Measurements from ENCODE around the gene FHIT. TPM values are rescaled to one million over a fixed set of nuclear protein-coding genes. Genes with fewer than 3 reads are reported as not detected.
A peak's percentile ranks its signal among the peaks of the same experiment; 100 is the strongest.

The FHIT gene
- total and polyA plus RNA-seq, 4 donors: 2.6 to 21.3 (median 8.7) TPM

DNA sequence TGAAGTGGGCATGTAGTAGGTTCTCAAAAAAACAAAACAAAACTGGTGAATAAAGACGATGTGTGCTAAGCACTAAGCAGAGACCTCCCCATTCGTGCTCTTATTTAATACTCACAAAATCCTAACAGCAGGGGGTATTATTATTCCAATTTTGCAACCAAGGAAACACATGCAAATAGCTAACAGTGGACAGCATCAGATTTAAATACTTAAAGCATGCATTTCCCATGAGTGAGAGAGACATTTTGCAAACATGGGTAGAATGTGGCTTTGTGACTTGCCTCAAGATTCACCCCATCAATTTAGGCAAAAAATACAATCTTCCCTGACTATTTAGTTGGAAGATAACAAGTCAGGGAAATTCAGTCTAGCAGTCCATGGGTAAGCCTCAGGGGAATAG lies 1255.2 kb downstream of the FHIT start:
- H3K27me3 ChIP-seq (ENCODE audit: control insufficient read depth in 3 of 3, insufficient read depth in 3 of 3, low read length in 2 of 3): no peaks in the 10 kb centered on the region
- TF ChIP-seq CTCF (IDR thresholded peaks at IDR 0.05; ENCODE audit: control extremely low read depth, extremely low read depth): no peak

DNA sequence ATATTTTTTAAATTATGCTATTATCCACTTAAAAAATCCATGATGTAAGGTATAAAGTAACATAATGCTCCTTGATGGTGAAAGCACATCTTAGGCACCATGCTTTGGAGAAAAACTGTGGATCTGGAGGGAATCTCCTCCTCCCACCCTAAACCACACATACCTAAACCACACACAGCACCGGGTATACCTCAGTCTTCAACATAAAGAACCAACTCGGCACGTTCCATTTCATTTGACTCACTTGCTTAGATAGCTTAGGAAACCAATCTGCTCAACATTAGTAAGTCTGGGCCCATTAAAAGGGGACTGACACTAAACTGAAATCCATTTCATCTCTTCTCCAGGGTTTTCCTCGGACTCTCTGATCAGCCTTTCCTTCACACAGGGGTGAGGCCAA lies 1255.7 kb downstream of the FHIT start:
- TF ChIP-seq CTCF (IDR thresholded peaks at IDR 0.05; ENCODE audit: control extremely low read depth, extremely low read depth): no peak

More for the DNA sequence above, 1255.2 kb downstream of the FHIT start:
- Histone ChIP-seq H3K4me1 (ENCODE audit: control insufficient read depth in 5 of 5, insufficient read depth in 5 of 5, low read length in 5 of 5) (peaks cover 0 to 12% (median 0%) of the 10 kb centered on the region in 5 donors), H3K9ac (ENCODE audit: insufficient read depth in 1 of 2, low read length in 2 of 2) (no peak overlapping the region), H3K4me3 (no peak overlapping the region), H3K36me3 (ENCODE audit: control insufficient read depth in 4 of 4, insufficient read depth in 4 of 4, low read length in 4 of 4) (no peaks in the 10 kb centered on the region), H3K9me3 (ENCODE audit: control insufficient read depth in 4 of 4, insufficient read depth in 3 of 4, low read length in 3 of 4) (no peaks in the 10 kb centered on the region), H3K27ac (ENCODE audit: low read depth in 1 of 2, low read length in 1 of 2) (no peak overlapping the region)
- DNase-seq: peak; percentile 25 to 93 (median 91)
- 70 to 85% methylated on average over 2 of the region's 2 CpGs for WGBS, 2 donors
- peak; percentile 41 for ATAC-seq (ENCODE audit: insufficient read depth, low FRiP score)

GRCh38 chr3:59994732-59995304 lies 1256.4 kb downstream of the FHIT start:
- H3K4me1 ChIP-seq (ENCODE audit: control insufficient read depth in 5 of 5, insufficient read depth in 5 of 5, low read length in 5 of 5): peaks cover 0 to 12% (median 0%) of the 10 kb centered on the region in 5 donors
- H3K9me3 ChIP-seq (ENCODE audit: control insufficient read depth in 4 of 4, insufficient read depth in 3 of 4, low read length in 3 of 4): no peaks in the 10 kb centered on the region
- H3K27me3 ChIP-seq (ENCODE audit: control insufficient read depth in 3 of 3, insufficient read depth in 3 of 3, low read length in 2 of 3): no peaks in the 10 kb centered on the region
- ATAC-seq (ENCODE audit: insufficient read depth, low FRiP score): no peak
- H3K9ac ChIP-seq (ENCODE audit: insufficient read depth in 1 of 2, low read length in 2 of 2): no peak overlapping the region
- H3K27ac ChIP-seq (ENCODE audit: low read depth in 1 of 2, low read length in 1 of 2): no peak overlapping the region
- H3K4me3 ChIP-seq: no peak overlapping the region
- no peak for DNase-seq
- H3K36me3 ChIP-seq (ENCODE audit: control insufficient read depth in 4 of 4, insufficient read depth in 4 of 4, low read length in 4 of 4): no peaks in the 10 kb centered on the region
- TF ChIP-seq CTCF (IDR thresholded peaks at IDR 0.05; ENCODE audit: control extremely low read depth, extremely low read depth): no peak
- WGBS, 2 donors: 82 to 93% methylated on average over 6 of the region's 6 CpGs

More for the DNA sequence above, 1255.7 kb downstream of the FHIT start:
- Histone ChIP-seq H3K27me3 (ENCODE audit: control insufficient read depth in 3 of 3, insufficient read depth in 3 of 3, low read length in 2 of 3) (no peaks in the 10 kb centered on the region), H3K36me3 (ENCODE audit: control insufficient read depth in 4 of 4, insufficient read depth in 4 of 4, low read length in 4 of 4) (no peaks in the 10 kb centered on the region), H3K27ac (ENCODE audit: low read depth in 1 of 2, low read length in 1 of 2) (no peak overlapping the region), H3K9me3 (ENCODE audit: control insufficient read depth in 4 of 4, insufficient read depth in 3 of 4, low read length in 3 of 4) (no peaks in the 10 kb centered on the region), H3K4me1 (ENCODE audit: control insufficient read depth in 5 of 5, insufficient read depth in 5 of 5, low read length in 5 of 5) (peaks cover 0 to 12% (median 0%) of the 10 kb centered on the region in 5 donors), H3K4me3 (no peak overlapping the region), H3K9ac (ENCODE audit: insufficient read depth in 1 of 2, low read length in 2 of 2) (no peak overlapping the region)
- DNase-seq (peak in 1 of 3 donors; percentile 8), ATAC-seq (ENCODE audit: insufficient read depth, low FRiP score) (no peak)
- 88 to 95% methylated on average over 4 of the region's 4 CpGs for WGBS, 2 donors

GRCh38 chr3:59992578-59992977 lies 1258.7 kb downstream of the FHIT start:
- ATAC-seq (ENCODE audit: insufficient read depth, low FRiP score) (no peak), DNase-seq (no peak)
- TF ChIP-seq CTCF (IDR thresholded peaks at IDR 0.05; ENCODE audit: control extremely low read depth, extremely low read depth): no peak
- Histone ChIP-seq H3K36me3 (ENCODE audit: control insufficient read depth in 4 of 4, insufficient read depth in 4 of 4, low read length in 4 of 4) (no peaks in the 10 kb centered on the region), H3K9ac (ENCODE audit: insufficient read depth in 1 of 2, low read length in 2 of 2) (no peak overlapping the region), H3K27ac (ENCODE audit: low read depth in 1 of 2, low read length in 1 of 2) (no peak overlapping the region), H3K27me3 (ENCODE audit: control insufficient read depth in 3 of 3, insufficient read depth in 3 of 3, low read length in 2 of 3) (no peaks in the 10 kb centered on the region), H3K4me3 (no peak overlapping the region), H3K9me3 (ENCODE audit: control insufficient read depth in 4 of 4, insufficient read depth in 3 of 4, low read length in 3 of 4) (no peaks in the 10 kb centered on the region), H3K4me1 (ENCODE audit: control insufficient read depth in 5 of 5, insufficient read depth in 5 of 5, low read length in 5 of 5) (peaks cover 0 to 12% (median 0%) of the 10 kb centered on the region in 5 donors)
- WGBS, 2 donors: 84 to 93% methylated on average over 4 of the region's 4 CpGs

Measured in lung (tissue), 12 donors.